Keratinocyte (primary cell): ENCODE measurements around the gene YY1. TPM values are rescaled to one million over a fixed set of nuclear protein-coding genes. Genes with fewer than 3 reads are reported as not detected.

Source experiments
- DNase-seq: peaks from one replicate; pipeline ENCODE4 v3.0.0-alpha.2; 2011; ENCODE audit warnings: low read depth, missing footprints, low spot score
- FAIRE-seq: peaks from 2 replicates; lab custom pipeline; 2011; peaks lifted over from hg19 to GRCh38; lab: Jason Lieb, UNC
- H2AFZ ChIP-seq: 2 replicates; pipeline ENCODE4 v1.6.0; 2012; ENCODE audit warnings: low read length, control low read depth, inconsistent platforms; ENCODE audit not compliant: control insufficient read depth
- H3K27ac ChIP-seq: 2 replicates; pipeline ENCODE4 v1.5.1; 2011; ENCODE audit warnings: low read length; ENCODE audit not compliant: control insufficient read depth, insufficient read depth
- H3K27me3 ChIP-seq: 3 replicates; pipeline ENCODE4 v1.6.0; 2011; ENCODE audit warnings: low read length; ENCODE audit not compliant: control insufficient read depth, insufficient read depth; ENCODE audit errors: extremely low read depth
- H3K36me3 ChIP-seq, 2 experiments: 2 replicates in 1 of 2; 3 replicates in 1 of 2; pipeline ENCODE4 v1.5.1; 2011; ENCODE audit warnings: low read length in 2 of 2, mild to moderate bottlenecking in 1 of 2; ENCODE audit not compliant: control insufficient read depth in 2 of 2, insufficient read depth in 2 of 2; ENCODE audit errors: extremely low read depth in 1 of 2
- H3K4me1 ChIP-seq: 3 replicates; pipeline ENCODE4 v1.5.1; 2011; ENCODE audit warnings: low read length; ENCODE audit not compliant: control insufficient read depth, insufficient read depth; ENCODE audit errors: extremely low read depth
- H3K4me2 ChIP-seq: 3 replicates; pipeline ENCODE4 v1.6.0; 2011; ENCODE audit warnings: low read depth, low read length; ENCODE audit not compliant: control insufficient read depth, insufficient read depth; ENCODE audit errors: extremely low read depth
- H3K4me3 ChIP-seq, 3 experiments: fragments of 200-600 bp in 1 of 3; sonication (generic) in 1 of 3; 2 replicates in 2 of 3; 3 replicates in 1 of 3; pipeline ENCODE4 v1.5.1; 2011 to 2016; ENCODE audit warnings: low read length in 3 of 3, mild to moderate bottlenecking in 3 of 3, control low read depth in 2 of 3, inconsistent platforms in 1 of 3, low read depth in 1 of 3, mixed read lengths in 1 of 3, mixed run types in 1 of 3, moderate library complexity in 1 of 3; ENCODE audit not compliant: control insufficient read depth in 2 of 3, insufficient read depth in 2 of 3; ENCODE audit errors: extremely low read depth in 1 of 3
- H3K79me2 ChIP-seq: 2 replicates; pipeline ENCODE4 v1.6.0; 2012; ENCODE audit warnings: low read length; ENCODE audit not compliant: control insufficient read depth, insufficient read depth
- H3K9ac ChIP-seq: 3 replicates; pipeline ENCODE4 v1.6.0; 2011; ENCODE audit warnings: low read length; ENCODE audit not compliant: control insufficient read depth, insufficient read depth; ENCODE audit errors: extremely low read depth
- H3K9me1 ChIP-seq: 3 replicates; pipeline ENCODE4 v1.6.0; 2011; ENCODE audit warnings: low read length; ENCODE audit not compliant: control insufficient read depth, insufficient read depth; ENCODE audit errors: extremely low read depth
- H3K9me3 ChIP-seq: 2 replicates; pipeline ENCODE4 v1.5.1; 2012; ENCODE audit warnings: low read depth, low read length; ENCODE audit not compliant: control insufficient read depth
- H4K20me1 ChIP-seq: 3 replicates; pipeline ENCODE4 v1.6.0; 2011; ENCODE audit warnings: low read length; ENCODE audit not compliant: control insufficient read depth, insufficient read depth; ENCODE audit errors: extremely low read depth
- EZH2 ChIP-seq: IDR thresholded peaks from one replicate; pipeline ENCODE4 v1.6.1; 2012; ENCODE audit warnings: inconsistent platforms, mild to moderate bottlenecking, low read length, moderate library complexity
- dilution Hi-C: fragments of 300-500 bp; cut with MboI; formaldehyde crosslinking; loops from one replicate; pipeline ENCODE4 v1.7.0; 2020; ENCODE audit warnings: low sequenced_read_pairs; ENCODE audit not compliant: extremely low pct_ligation_motif_present
- polyA plus RNA-seq, 5 experiments: library from polyadenylated mRNA; depleted of rRNA in 3 of 5; stranded (reverse) in 3 of 5; stranded (forward) in 1 of 5; unstranded in 1 of 5; fragments of >200 nt; gene quantifications; 1 replicate in 1 of 5; 2 replicates in 3 of 5; 3 replicates in 1 of 5; pipeline versions ENCODE4 v1.2.1 to v1.2.3, GENCODE V29; 2011 to 2012; ENCODE audit warnings: missing spikeins in 2 of 5, low read depth in 1 of 5, low replicate concordance in 1 of 5
- TF ChIP-seq, protein P1 (sequence below), 3 experiments: IDR thresholded peaks in 1 of 3; conservative IDR thresholded peaks in 1 of 3; optimal IDR thresholded peaks in 1 of 3; 2 replicates in 2 of 3; 3 replicates in 1 of 3; pipeline versions ENCODE3 to v1.5.1; 2011; ENCODE audit warnings: low read length in 3 of 3, mild to moderate bottlenecking in 3 of 3, moderate library complexity in 2 of 3, control low read depth in 1 of 3, inconsistent platforms in 1 of 3; ENCODE audit not compliant: insufficient read depth in 2 of 3; ENCODE audit errors: extremely low read depth in 1 of 3

Gene YY1
- polyA plus RNA-seq, 1 donor (not counting 4 experiments of a cell fraction or from before 2014, with no cell fraction given): 65.6 TPM

DNA sequence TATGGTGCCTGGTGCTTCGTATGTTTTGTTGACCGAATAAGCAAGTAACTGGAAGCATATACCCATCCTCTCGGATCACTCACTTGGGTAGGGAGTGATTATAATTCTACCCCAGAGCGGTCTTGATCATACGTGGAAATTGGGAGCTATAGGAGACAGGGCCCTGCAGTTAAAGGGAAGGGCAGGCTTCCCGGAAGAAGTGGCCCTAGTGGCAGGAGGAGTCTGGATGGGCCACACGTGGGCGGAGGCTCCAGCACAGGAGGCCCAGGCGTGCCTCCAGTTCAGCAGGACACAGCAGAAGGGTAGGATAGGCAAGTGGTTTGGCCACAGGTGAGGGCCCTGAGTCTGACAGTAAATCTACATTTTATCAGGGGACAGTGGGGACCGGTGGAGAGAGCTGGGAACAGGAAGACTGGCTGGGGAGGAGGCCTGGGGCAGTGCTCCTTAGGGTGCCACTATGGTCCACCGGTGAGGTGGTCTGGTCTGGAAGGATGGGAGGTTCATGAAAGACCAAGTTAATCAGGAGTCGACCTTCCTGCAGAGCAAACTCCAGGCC lies 23.5 kb upstream of the YY1 start:
- DNase-seq: no peak
- Histone ChIP-seq H3K4me1 (peaks cover 5% of the 10 kb centered on the region), H3K9ac (no peak overlapping the region), H4K20me1 (no peaks in the 10 kb centered on the region), H3K4me3 (no peak overlapping the region), H3K27ac (no peak overlapping the region), H3K36me3 (no peaks in the 10 kb centered on the region), H3K27me3 (no peaks in the 10 kb centered on the region), H3K9me1 (no peaks in the 10 kb centered on the region), H3K4me2 (no peak overlapping the region), H2AFZ (no peak overlapping the region), H3K79me2 (no peaks in the 10 kb centered on the region), H3K9me3 (no peaks in the 10 kb centered on the region)
- no peak for TF ChIP-seq EZH2
- TF ChIP-seq, protein P1, sequence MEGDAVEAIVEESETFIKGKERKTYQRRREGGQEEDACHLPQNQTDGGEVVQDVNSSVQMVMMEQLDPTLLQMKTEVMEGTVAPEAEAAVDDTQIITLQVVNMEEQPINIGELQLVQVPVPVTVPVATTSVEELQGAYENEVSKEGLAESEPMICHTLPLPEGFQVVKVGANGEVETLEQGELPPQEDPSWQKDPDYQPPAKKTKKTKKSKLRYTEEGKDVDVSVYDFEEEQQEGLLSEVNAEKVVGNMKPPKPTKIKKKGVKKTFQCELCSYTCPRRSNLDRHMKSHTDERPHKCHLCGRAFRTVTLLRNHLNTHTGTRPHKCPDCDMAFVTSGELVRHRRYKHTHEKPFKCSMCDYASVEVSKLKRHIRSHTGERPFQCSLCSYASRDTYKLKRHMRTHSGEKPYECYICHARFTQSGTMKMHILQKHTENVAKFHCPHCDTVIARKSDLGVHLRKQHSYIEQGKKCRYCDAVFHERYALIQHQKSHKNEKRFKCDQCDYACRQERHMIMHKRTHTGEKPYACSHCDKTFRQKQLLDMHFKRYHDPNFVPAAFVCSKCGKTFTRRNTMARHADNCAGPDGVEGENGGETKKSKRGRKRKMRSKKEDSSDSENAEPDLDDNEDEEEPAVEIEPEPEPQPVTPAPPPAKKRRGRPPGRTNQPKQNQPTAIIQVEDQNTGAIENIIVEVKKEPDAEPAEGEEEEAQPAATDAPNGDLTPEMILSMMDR (optimal IDR thresholded peaks at IDR 0.05 in 1 of 3, IDR thresholded peaks at IDR 0.05 in 1 of 3, conservative IDR thresholded peaks at IDR 0.05 in 1 of 3; ENCODE audit: extremely low read depth in 1 of 3, insufficient read depth in 2 of 3, low read length in 3 of 3): no peak
- FAIRE-seq: no peak
- dilution Hi-C loops: no loop called here

GRCh38 chr14:100219126-100219785 lies 19.7 kb upstream of the YY1 start:
- Histone ChIP-seq H3K27ac (no peak overlapping the region), H3K4me3 (no peak overlapping the region), H3K4me1 (peaks cover 32% of the 10 kb centered on the region), H3K9me1 (no peaks in the 10 kb centered on the region), H3K27me3 (no peaks in the 10 kb centered on the region), H3K9ac (no peak overlapping the region), H3K36me3 (no peaks in the 10 kb centered on the region), H2AFZ (no peak overlapping the region), H3K9me3 (no peaks in the 10 kb centered on the region), H4K20me1 (no peaks in the 10 kb centered on the region), H3K4me2 (no peak overlapping the region), H3K79me2 (no peaks in the 10 kb centered on the region)
- dilution Hi-C loops: no loop called here
- no peak for DNase-seq
- TF ChIP-seq, protein P1 (optimal IDR thresholded peaks at IDR 0.05 in 1 of 3, IDR thresholded peaks at IDR 0.05 in 1 of 3, conservative IDR thresholded peaks at IDR 0.05 in 1 of 3; ENCODE audit: extremely low read depth in 1 of 3, insufficient read depth in 2 of 3, low read length in 3 of 3): no peak
- TF ChIP-seq EZH2: no peak
- FAIRE-seq: no peak
